HTR-8/SVneo (cell line): ENCODE data around the gene RAB43.
"Not testable (repeated sequence)": the region's sequence is repeated elsewhere in the genome, so short reads cannot be mapped to it uniquely, and the experiment has no call there.

Source experiments
- DNase-seq: peaks from one replicate; pipeline ENCODE4 v3.0.0; 2011; ENCODE audit warnings: low spot score, mixed read lengths; ENCODE audit not compliant: insufficient read length
- FAIRE-seq: peaks from 2 replicates; lab custom pipeline; 2011; peaks lifted over from hg19 to GRCh38; lab: Jason Lieb, UNC

The RAB43 gene

GRCh38 chr3:129103296-129103695 is 18.3 kb downstream of the RAB43 start:
- no peak for FAIRE-seq

GRCh38 chr3:129101370-129102138 is 20.1 kb downstream of the RAB43 start:
- FAIRE-seq, result no peak
- no peak for DNase-seq

More at GRCh38 chr3:129103296-129103695, 18.3 kb downstream of the RAB43 start:
- no peak for DNase-seq

GRCh38 chr3:129100274-129100673 is 21.3 kb downstream of the RAB43 start:
- no peak for FAIRE-seq
- no peak for DNase-seq

- FAIRE-seq (no peak), DNase-seq (no peak)
Measured at GRCh38 chr3:129095285-129095684, 26.3 kb downstream of the RAB43 start.

DNA sequence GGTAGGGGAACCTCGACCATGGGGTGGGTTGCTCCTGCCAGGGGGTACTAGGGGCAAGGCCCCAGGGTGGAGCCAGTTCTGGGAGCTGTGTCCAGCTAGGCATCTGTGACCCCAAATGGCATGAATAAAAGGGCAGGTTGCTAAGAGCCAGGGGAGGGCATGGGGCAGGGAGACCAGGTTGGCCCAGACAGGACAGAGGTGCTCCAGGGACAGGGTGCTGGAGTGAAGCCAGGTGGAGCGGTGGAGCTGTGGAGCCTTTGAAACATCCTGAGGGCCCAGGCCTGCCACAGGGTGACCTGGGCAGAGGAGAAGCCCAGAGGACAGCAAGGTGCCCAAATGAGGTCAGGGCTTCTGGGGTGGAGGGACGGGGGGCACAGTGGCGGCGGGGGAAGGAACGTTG is 33.3 kb downstream of the RAB43 start:
- DNase-seq, FAIRE-seq: not testable (repeated sequence)

- FAIRE-seq, result peak; percentile 69
- not testable (repeated sequence) for DNase-seq
Measured at GRCh38 chr3:129087904-129088303, 33.7 kb downstream of the RAB43 start.

GRCh38 chr3:129087138-129087702 is 34.4 kb downstream of the RAB43 start:
- FAIRE-seq, result no peak

GRCh38 chr3:129085818-129086217 is 35.8 kb downstream of the RAB43 start:
- FAIRE-seq, result no peak
- no peak for DNase-seq

More at GRCh38 chr3:129087138-129087702, 34.4 kb downstream of the RAB43 start:
- no peak for DNase-seq

- no peak for FAIRE-seq
- no peak for DNase-seq
Measured at GRCh38 chr3:129085165-129085715, 36.4 kb downstream of the RAB43 start.

DNA sequence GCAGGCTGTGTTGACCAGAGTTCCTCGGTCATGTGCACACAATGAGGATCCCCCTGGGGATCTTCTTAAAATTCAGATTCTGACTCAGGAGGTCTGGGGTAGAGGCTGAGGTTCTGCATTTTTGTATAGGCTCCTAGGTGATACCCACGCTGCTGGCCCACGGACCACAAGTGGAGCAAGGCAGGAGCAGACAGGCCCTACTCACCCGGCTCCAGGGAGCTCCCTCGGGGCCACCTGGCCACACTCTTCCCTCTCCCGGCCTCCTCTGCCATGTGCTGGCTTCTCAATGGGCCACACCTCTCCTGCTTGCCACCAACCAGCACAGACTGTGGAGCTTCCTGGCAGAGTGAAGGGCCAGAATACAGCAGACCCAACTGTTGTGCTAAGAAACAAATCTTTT is 37.1 kb downstream of the RAB43 start:
- no peak for FAIRE-seq
- DNase-seq, result no peak

DNA sequence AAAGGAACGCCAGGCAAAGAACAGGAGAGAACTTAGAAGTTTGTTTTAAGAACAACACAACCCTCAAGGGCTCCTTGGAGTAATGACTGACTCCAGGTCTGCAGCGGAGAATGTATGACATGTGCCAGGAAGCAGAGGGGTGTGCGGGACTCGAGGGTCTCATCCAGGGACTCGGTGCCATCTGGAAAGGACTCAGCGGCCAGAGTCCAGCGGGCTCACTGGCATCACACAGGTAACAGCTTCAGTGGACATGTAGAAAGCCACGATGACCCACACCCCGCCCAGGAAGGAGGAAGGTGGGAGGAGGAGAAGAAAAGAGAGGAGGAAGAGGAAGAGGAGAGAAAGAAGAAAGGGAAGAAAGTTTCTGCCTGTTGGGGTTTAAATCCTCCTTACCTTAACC is 39.6 kb downstream of the RAB43 start:
- DNase-seq, result no peak
- no peak for FAIRE-seq

DNA sequence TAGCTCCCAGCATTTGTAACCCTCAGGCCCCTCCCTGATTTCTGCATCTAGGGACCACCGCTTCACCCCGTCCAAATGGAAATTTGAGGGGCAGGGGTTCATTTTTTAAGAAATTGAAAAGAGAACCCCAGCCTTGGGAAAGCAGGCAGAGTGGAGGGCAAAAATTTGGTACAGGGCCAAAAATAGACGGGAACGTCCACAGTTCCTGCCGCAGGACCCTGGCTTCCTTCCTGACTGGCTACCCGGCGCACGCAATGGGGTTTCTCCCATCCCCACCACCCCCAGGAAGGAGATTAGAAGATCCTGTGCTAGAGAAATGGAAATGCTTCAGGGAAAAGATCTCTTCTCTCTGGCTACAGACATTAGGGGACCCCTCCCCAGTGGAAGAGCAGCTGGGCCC is 40.1 kb downstream of the RAB43 start:
- DNase-seq (no peak), FAIRE-seq (no peak)

DNA sequence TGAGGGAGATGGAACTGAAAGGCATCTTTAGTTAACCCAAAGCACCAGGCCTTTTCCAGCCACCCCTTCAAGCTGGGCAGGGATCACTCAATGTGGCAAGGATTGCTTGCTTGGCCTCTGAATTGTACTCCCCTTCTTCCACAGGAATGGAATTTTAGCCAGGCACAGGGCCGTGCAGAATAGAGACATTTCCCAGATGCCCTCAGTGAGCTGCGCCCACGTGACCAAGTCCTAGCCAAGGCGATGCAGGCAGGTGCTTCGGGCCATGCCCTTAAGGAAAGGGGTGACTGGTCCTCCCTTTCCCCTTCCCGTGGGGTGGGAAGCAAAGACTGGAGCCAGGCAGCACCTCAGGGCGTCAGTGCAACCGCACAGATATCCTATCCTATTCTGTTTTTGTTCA is 43.1 kb downstream of the RAB43 start:
- FAIRE-seq, result no peak

GRCh38 chr3:129077222-129077621 is 44.4 kb downstream of the RAB43 start:
- no peak for FAIRE-seq

More for the DNA sequence above, 43.1 kb downstream of the RAB43 start:
- no peak for DNase-seq

GRCh38 chr3:129070086-129070885 is 51.3 kb downstream of the RAB43 start:
- FAIRE-seq (no peak), DNase-seq (no peak)

More at GRCh38 chr3:129077222-129077621, 44.4 kb downstream of the RAB43 start:
- no peak for DNase-seq

GRCh38 chr3:129069313-129070085 is 52.1 kb downstream of the RAB43 start:
- DNase-seq, FAIRE-seq: not testable (repeated sequence)

DNA sequence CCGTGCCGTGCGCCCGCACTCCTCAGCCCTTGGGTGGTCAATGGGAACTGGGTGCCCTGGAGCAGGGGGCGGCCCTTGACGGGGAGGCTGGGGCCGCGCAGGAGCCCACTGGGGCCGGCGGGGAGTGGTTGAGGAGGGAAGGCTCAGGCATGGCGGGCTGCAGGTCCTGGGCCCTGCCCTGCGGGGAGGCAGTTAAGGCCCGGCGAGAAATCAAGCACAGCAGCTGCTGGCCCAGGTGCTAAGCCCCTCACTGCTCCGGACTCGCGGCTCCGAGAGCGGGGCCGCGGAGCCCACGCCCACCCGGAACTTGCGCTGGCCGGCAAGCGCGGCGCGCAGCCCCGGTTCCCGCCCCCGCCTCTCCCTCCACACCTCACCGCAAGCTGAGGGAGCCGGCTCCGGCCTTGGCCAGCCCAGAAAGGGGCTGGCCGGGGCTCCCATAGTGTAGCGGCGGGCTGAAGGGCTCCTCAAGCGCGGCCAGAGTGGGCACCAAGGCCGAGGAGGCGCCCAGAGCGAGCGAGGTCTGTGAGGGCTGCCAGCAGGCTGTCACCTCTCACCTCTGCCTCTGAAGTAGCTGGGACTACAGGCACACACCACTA is 53.2 kb downstream of the RAB43 start:
- FAIRE-seq (no peak), DNase-seq (no peak)

GRCh38 chr3:129067719-129068118 is 53.9 kb downstream of the RAB43 start:
- not testable (repeated sequence) for DNase-seq, FAIRE-seq

DNA sequence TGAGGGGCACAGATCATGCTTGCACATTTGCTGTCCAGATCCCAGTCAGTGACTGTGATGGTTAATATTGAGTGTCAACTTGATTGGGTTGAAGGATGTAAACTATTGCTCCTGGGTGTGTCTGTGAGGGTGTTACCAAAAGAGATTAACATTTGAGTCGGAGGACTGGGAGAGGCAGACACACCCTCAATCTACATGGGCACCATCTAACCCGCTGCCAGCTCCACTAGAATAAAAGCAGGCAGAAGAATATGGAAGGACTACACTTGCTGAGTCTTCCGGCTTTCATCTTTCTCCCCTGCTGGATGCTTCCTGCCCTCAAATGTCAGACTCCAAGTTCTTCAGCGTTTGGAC is 55.9 kb downstream of the RAB43 start:
- no peak for DNase-seq
- no peak for FAIRE-seq
